Measurements from ENCODE around the gene KLK10.
"Not testable (repeated sequence)": the region's sequence is repeated elsewhere in the genome, so short reads cannot be mapped to it uniquely, and the experiment has no call there.

The KLK10 gene

DNA sequence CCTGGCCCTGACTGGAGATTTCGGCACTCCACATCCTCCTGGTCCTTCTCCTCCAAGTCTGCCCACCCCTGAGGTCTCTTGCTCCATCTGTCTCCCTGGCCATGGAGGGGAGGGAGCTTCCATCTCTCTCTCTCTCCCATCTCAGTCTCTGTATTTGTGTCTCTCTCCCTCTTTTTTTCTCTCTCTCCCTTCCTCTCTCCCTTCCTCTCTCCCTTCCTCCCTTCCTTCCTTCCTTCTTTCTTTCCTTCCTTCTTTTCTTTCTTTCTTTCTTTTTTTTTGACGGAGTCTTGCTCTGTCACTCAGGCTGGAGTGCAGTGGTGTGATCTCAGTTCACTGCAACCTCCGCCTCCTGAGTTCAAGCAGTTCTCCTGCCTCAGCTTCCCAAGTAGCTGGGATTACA lies 49.7 kb downstream of the KLK10 start:
- not testable (repeated sequence) for H4K5ac ChIP-seq (ENCODE audit: low read length); H3K27ac ChIP-seq (ENCODE audit: low read depth, low read length); H2BK5ac ChIP-seq (ENCODE audit: low read length); H2BK15ac ChIP-seq (replicated peaks; ENCODE audit: low read depth); H2AK5ac ChIP-seq (ENCODE audit: low read length); H3K4me3 ChIP-seq (ENCODE audit: low read length); H3K23ac ChIP-seq (ENCODE audit: low read length); H3K56ac ChIP-seq (ENCODE audit: low read length); H3K79me2 ChIP-seq (ENCODE audit: control insufficient read depth, insufficient read depth, low read length); H3K36me3 ChIP-seq (ENCODE audit: control insufficient read depth, insufficient read depth, low read length); H3K18ac ChIP-seq (ENCODE audit: low read length); DNase-seq; H3K4me2 ChIP-seq (ENCODE audit: low read length); H4K8ac ChIP-seq (ENCODE audit: low read depth, low read length); H3K79me1 ChIP-seq (ENCODE audit: low read length); H3K4ac ChIP-seq (ENCODE audit: low read depth, low read length); H3K27me3 ChIP-seq (ENCODE audit: insufficient read depth, low read length, poor library complexity); H3K9ac ChIP-seq (ENCODE audit: low read length); H2BK120ac ChIP-seq (ENCODE audit: low read depth, low read length); H3K4me1 ChIP-seq (ENCODE audit: control insufficient read depth, low read depth, low read length)
- WGBS (ENCODE audit: extremely low coverage, insufficient coverage, low lambda C conversion rate), result no CpG with 5 or more reads among the region's 3 CpGs

DNA sequence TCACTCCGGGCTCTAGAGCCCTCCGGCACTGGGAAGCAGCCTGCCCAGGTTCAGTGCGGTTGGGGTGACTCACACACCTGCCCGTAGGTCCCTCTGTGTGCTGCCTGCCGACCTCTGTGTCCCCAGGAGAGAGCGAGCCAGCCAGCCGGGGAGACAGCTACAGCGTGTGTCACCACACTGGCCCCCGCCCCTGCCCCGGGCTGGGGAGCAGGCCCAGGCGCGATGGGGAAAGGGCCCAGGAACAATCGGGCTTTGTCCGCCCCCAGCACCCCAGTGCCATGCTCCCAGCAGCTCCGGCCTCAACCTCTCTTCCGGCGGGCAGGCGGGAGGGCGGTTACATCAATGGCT lies 50.1 kb downstream of the KLK10 start, which contains the start of gene KLK6:
Gene KLK6 (minus strand): TSS at position 179 of the 348 bp plus-strand sequence. CDS start 1,487 bp downstream, outside the sequence.
- Histone ChIP-seq H2BK5ac (ENCODE audit: low read length) (no peak within 1 kb of the TSS), H3K9ac (ENCODE audit: low read length) (no peak within 1 kb of the TSS), H2BK15ac (replicated peaks; ENCODE audit: low read depth) (no peak within 1 kb of the TSS), H3K4me2 (ENCODE audit: low read length) (no peak within 1 kb of the TSS), H3K4me1 (ENCODE audit: control insufficient read depth, low read depth, low read length) (peaks cover 2% of the 10 kb centered on the region), H3K56ac (ENCODE audit: low read length) (no peak within 1 kb of the TSS), H4K8ac (ENCODE audit: low read depth, low read length) (no peak within 1 kb of the TSS), H3K79me2 (ENCODE audit: control insufficient read depth, insufficient read depth, low read length) (no peaks in the 10 kb centered on the region), H2AK5ac (ENCODE audit: low read length) (no peak within 1 kb of the TSS), H3K36me3 (ENCODE audit: control insufficient read depth, insufficient read depth, low read length) (no peaks in the 10 kb centered on the region), H3K18ac (ENCODE audit: low read length) (no peak within 1 kb of the TSS), H3K4me3 (ENCODE audit: low read length) (no peak within 1 kb of the TSS), H3K27ac (ENCODE audit: low read depth, low read length) (no peak within 1 kb of the TSS), H3K23ac (ENCODE audit: low read length) (no peak within 1 kb of the TSS), H4K5ac (ENCODE audit: low read length) (no peak within 1 kb of the TSS), H3K4ac (ENCODE audit: low read depth, low read length) (no peak within 1 kb of the TSS), H2BK120ac (ENCODE audit: low read depth, low read length) (no peak within 1 kb of the TSS), H3K27me3 (ENCODE audit: insufficient read depth, low read length, poor library complexity) (no peaks in the 10 kb centered on the region), H3K79me1 (ENCODE audit: low read length) (no peaks in the 10 kb centered on the region)
- DNase-seq, result no peak
- no CpG with 5 or more reads among the region's 19 CpGs for WGBS (ENCODE audit: extremely low coverage, insufficient coverage, low lambda C conversion rate)

GRCh38 chr19:50968716-50969412 lies 50.6 kb downstream of the KLK10 start:
- Histone ChIP-seq H3K4me1 (ENCODE audit: control insufficient read depth, low read depth, low read length) (peaks cover 2% of the 10 kb centered on the region), H2BK5ac (ENCODE audit: low read length) (no peak overlapping the region), H4K5ac (ENCODE audit: low read length) (no peak overlapping the region), H3K18ac (ENCODE audit: low read length) (no peak overlapping the region), H2BK15ac (replicated peaks; ENCODE audit: low read depth) (no peak overlapping the region), H3K9ac (ENCODE audit: low read length) (no peak overlapping the region), H4K8ac (ENCODE audit: low read depth, low read length) (no peak overlapping the region), H3K27me3 (ENCODE audit: insufficient read depth, low read length, poor library complexity) (no peaks in the 10 kb centered on the region), H3K4me2 (ENCODE audit: low read length) (no peak overlapping the region), H3K4ac (ENCODE audit: low read depth, low read length) (no peak overlapping the region), H3K36me3 (ENCODE audit: control insufficient read depth, insufficient read depth, low read length) (no peaks in the 10 kb centered on the region), H3K27ac (ENCODE audit: low read depth, low read length) (no peak overlapping the region), H3K79me1 (ENCODE audit: low read length) (no peaks in the 10 kb centered on the region), H2BK120ac (ENCODE audit: low read depth, low read length) (no peak overlapping the region), H3K79me2 (ENCODE audit: control insufficient read depth, insufficient read depth, low read length) (no peaks in the 10 kb centered on the region), H3K4me3 (ENCODE audit: low read length) (no peak overlapping the region), H3K56ac (ENCODE audit: low read length) (no peak overlapping the region), H3K23ac (ENCODE audit: low read length) (no peak overlapping the region), H2AK5ac (ENCODE audit: low read length) (no peak overlapping the region)
- WGBS (ENCODE audit: extremely low coverage, insufficient coverage, low lambda C conversion rate), result no CpG with 5 or more reads among the region's 7 CpGs
- DNase-seq, result no peak

- Histone ChIP-seq H4K8ac (ENCODE audit: low read depth, low read length) (no peak overlapping the region), H3K27ac (ENCODE audit: low read depth, low read length) (no peak overlapping the region), H3K27me3 (ENCODE audit: insufficient read depth, low read length, poor library complexity) (no peaks in the 10 kb centered on the region), H2BK15ac (replicated peaks; ENCODE audit: low read depth) (no peak overlapping the region), H3K79me1 (ENCODE audit: low read length) (no peaks in the 10 kb centered on the region), H3K36me3 (ENCODE audit: control insufficient read depth, insufficient read depth, low read length) (no peaks in the 10 kb centered on the region), H3K4me3 (ENCODE audit: low read length) (no peak overlapping the region), H3K23ac (ENCODE audit: low read length) (no peak overlapping the region), H3K4ac (ENCODE audit: low read depth, low read length) (no peak overlapping the region), H2BK120ac (ENCODE audit: low read depth, low read length) (no peak overlapping the region), H3K79me2 (ENCODE audit: control insufficient read depth, insufficient read depth, low read length) (no peaks in the 10 kb centered on the region), H3K9ac (ENCODE audit: low read length) (no peak overlapping the region), H3K56ac (ENCODE audit: low read length) (no peak overlapping the region), H3K4me2 (ENCODE audit: low read length) (no peak overlapping the region), H3K18ac (ENCODE audit: low read length) (no peak overlapping the region), H3K4me1 (ENCODE audit: control insufficient read depth, low read depth, low read length) (peaks cover 2% of the 10 kb centered on the region), H2BK5ac (ENCODE audit: low read length) (no peak overlapping the region), H2AK5ac (ENCODE audit: low read length) (no peak overlapping the region), H4K5ac (ENCODE audit: low read length) (no peak overlapping the region)
- 100% methylated on average over 1 of the region's 20 CpGs for WGBS (ENCODE audit: extremely low coverage, insufficient coverage, low lambda C conversion rate)
- no peak for DNase-seq
Measured at GRCh38 chr19:50967929-50968715, 51.4 kb downstream of the KLK10 start.

DNA sequence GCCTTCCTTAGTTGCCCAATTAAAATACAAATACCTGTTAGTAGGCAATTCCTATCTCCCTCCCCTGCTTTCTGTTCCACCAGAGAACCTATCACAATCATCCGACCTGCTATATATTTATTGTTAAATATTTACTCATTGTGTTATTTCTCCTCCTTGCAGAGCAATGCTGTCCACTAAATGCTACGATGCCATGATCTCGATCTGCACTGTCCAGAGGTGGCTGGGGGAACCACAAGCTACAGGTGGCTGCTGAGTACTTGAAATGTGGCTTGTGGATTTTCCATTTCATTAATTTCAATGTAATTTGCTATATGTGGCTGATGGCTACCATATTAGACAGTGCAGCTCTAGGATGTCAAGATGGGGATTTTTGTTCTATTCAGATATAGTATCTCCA lies 55.2 kb downstream of the KLK10 start:
- no peaks in the 10 kb centered on the region for H3K79me1 ChIP-seq (ENCODE audit: low read length)
- H2BK15ac ChIP-seq (replicated peaks; ENCODE audit: low read depth), result no peak overlapping the region
- H3K4me3 ChIP-seq (ENCODE audit: low read length), result no peak overlapping the region
- H3K9ac ChIP-seq (ENCODE audit: low read length), result no peak overlapping the region
- no peak overlapping the region for H3K27ac ChIP-seq (ENCODE audit: low read depth, low read length)
- no peak overlapping the region for H3K23ac ChIP-seq (ENCODE audit: low read length)
- H3K36me3 ChIP-seq (ENCODE audit: control insufficient read depth, insufficient read depth, low read length), result no peaks in the 10 kb centered on the region
- H2AK5ac ChIP-seq (ENCODE audit: low read length), result no peak overlapping the region
- H3K4me2 ChIP-seq (ENCODE audit: low read length), result no peak overlapping the region
- H2BK120ac ChIP-seq (ENCODE audit: low read depth, low read length), result no peak overlapping the region
- no peak overlapping the region for H3K18ac ChIP-seq (ENCODE audit: low read length)
- no peaks in the 10 kb centered on the region for H3K79me2 ChIP-seq (ENCODE audit: control insufficient read depth, insufficient read depth, low read length)
- no peak overlapping the region for H3K4ac ChIP-seq (ENCODE audit: low read depth, low read length)
- no peak overlapping the region for H2BK5ac ChIP-seq (ENCODE audit: low read length)
- DNase-seq, result no peak
- H4K5ac ChIP-seq (ENCODE audit: low read length), result no peak overlapping the region
- H4K8ac ChIP-seq (ENCODE audit: low read depth, low read length), result no peak overlapping the region
- no peaks in the 10 kb centered on the region for H3K27me3 ChIP-seq (ENCODE audit: insufficient read depth, low read length, poor library complexity)
- WGBS (ENCODE audit: extremely low coverage, insufficient coverage, low lambda C conversion rate), result no CpG with 5 or more reads among the region's 3 CpGs
- peaks cover 2% of the 10 kb centered on the region for H3K4me1 ChIP-seq (ENCODE audit: control insufficient read depth, low read depth, low read length)
- H3K56ac ChIP-seq (ENCODE audit: low read length), result no peak overlapping the region

Data from mesendoderm (in vitro differentiated cells).